Cardiac fibroblast (primary cell): Measurements from ENCODE around the gene AKAP9.
"Not testable (repeated sequence)": the region's sequence is repeated elsewhere in the genome, so short reads cannot be mapped to it uniquely, and the experiment has no call there.

Source experiments
- DNase-seq, 2 donors: peaks; one replicate each; pipeline versions ENCODE4 v3.0.0 to v3.0.0-alpha.2; 2010; ENCODE audit warnings: low read depth in 2 of 2
- H3K4me3 ChIP-seq, 2 donors: replicated peaks in 1 of 2; 1 replicate in 1 of 2; 2 replicates in 1 of 2; pipeline ENCODE4 v1.5.1; 2011; ENCODE audit warnings: low read depth in 2 of 2, low read length in 2 of 2, mild to moderate bottlenecking in 2 of 2, moderate library complexity in 1 of 2
- TF ChIP-seq, protein P1 (sequence below): IDR thresholded peaks from one replicate; pipeline ENCODE4 v1.5.1; 2011; ENCODE audit warnings: low read depth, mild to moderate bottlenecking, low read length, inconsistent platforms

The AKAP9 gene

DNA sequence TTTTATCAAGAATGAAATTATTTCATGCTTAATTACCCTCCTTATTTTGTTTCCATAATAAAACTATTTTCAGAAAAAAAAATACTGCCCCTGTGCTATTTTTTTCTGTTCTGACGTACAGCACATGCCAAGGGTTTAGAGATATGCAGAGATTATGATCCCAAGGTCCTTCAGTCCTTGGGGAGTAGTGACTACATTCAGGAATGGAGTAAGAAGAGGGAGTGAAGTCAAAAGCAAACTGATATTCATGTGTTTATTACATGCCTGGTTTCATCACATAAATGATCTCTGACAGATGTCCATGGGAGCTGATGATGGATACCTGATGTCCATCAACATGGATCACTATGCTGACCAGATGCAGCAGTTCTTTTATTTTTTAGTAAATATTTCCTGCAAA is 17.2 kb downstream of the AKAP9 start:
- peak in 1 of 2 donors; percentile 36 for DNase-seq
- TF ChIP-seq, protein P1, sequence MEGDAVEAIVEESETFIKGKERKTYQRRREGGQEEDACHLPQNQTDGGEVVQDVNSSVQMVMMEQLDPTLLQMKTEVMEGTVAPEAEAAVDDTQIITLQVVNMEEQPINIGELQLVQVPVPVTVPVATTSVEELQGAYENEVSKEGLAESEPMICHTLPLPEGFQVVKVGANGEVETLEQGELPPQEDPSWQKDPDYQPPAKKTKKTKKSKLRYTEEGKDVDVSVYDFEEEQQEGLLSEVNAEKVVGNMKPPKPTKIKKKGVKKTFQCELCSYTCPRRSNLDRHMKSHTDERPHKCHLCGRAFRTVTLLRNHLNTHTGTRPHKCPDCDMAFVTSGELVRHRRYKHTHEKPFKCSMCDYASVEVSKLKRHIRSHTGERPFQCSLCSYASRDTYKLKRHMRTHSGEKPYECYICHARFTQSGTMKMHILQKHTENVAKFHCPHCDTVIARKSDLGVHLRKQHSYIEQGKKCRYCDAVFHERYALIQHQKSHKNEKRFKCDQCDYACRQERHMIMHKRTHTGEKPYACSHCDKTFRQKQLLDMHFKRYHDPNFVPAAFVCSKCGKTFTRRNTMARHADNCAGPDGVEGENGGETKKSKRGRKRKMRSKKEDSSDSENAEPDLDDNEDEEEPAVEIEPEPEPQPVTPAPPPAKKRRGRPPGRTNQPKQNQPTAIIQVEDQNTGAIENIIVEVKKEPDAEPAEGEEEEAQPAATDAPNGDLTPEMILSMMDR, result no peak
- no peak overlapping the region for H3K4me3 ChIP-seq

DNA sequence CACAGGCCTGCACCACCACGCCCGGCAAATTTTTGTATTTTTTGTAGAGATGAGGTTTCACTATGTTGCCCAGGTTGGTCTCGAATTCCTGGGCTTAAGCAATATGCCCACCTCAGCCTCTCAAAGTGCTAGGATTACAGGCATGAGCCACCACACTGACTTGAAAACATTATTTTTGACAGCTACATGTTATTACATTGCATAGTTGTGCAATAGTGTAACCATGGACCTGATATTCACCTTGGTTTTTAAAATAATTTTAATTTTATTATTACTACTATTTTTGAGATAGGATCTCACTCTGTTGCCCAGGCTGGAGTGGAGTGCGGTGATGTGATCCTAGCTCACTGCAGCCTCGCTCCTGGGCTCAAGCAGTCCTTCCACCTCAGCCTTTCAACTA is 18.4 kb downstream of the AKAP9 start:
- no peak overlapping the region for H3K4me3 ChIP-seq
- no peak for DNase-seq
- TF ChIP-seq, protein P1, result no peak

DNA sequence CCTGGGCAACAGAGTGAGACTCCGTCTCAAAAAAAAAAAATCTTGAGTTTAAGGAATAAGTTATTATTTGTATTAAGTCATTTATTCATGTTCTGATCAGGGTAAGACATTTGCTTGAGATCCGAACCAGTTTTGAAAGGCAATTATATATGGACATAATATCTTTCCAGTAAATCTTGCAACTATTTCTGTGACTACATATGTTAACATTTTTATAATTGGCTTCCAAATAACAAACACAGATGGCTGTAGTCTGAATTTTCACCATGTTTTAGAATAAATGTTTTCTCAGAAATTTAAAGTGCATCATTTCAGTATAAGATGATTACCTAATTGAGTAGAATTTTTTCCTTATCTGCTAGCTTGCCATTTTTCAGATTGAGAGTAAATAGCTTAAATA is 21.2 kb downstream of the AKAP9 start:
- H3K4me3 ChIP-seq, result no peak overlapping the region
- no peak for DNase-seq
- TF ChIP-seq, protein P1, result no peak

DNA sequence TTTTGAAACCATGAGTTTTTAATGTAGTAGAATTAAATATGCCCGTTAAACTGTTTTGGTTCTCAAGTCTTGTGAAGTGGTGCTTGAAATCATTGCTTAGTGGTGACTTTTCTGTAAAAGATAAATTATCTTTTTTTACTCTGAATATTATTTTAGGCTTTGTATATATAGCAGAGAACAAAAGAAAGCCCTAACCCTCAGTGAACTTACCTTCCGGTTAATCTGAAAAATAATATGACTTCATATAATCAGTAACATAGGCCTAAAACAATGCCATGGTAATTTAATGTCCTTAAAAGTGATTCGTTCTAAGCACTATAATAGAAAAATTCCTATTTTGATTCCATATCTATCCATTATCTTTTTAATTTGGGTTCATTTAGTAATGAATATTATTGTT is 21.8 kb downstream of the AKAP9 start:
- DNase-seq, result no peak
- TF ChIP-seq, protein P1, result no peak
- H3K4me3 ChIP-seq, result no peak overlapping the region

DNA sequence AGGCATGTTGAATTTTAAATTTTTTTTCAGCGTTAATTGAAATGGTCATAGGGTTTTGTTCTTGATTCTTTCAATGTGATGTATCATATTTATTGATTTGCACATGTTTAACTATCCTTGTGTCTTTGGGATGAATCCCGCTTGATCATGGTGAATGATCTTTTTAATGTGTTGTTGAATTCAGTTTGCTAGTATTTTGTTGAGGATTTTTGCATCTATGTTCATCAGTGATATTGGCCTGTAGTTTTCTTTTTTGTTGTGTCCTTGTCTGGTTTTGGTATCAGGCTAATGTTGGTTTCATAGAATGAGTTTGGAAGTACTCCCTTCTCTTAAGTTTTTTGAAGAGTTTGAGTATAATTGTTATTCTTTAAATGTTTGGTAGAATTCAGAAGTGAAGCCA is 26.9 kb downstream of the AKAP9 start:
- H3K4me3 ChIP-seq, DNase-seq: not testable (repeated sequence)

DNA sequence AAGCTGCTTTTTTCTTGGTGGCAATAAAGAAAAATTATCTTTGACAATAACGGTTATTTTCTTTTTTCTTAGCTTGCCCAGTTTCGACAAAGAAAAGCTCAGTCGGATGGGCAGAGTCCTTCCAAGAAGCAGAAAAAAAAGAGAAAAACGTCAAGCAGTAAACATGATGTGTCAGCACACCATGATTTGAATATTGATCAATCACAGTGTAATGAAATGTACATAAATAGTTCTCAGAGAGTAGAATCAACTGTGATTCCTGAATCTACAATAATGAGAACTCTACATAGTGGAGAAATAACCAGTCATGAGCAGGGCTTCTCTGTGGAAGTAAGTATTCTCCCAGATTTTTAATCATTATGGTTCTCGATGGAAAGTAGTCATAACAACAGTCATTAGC is 33.0 kb downstream of the AKAP9 start:
- no peak for DNase-seq
- TF ChIP-seq, protein P1, result no peak
- no peak overlapping the region for H3K4me3 ChIP-seq

DNA sequence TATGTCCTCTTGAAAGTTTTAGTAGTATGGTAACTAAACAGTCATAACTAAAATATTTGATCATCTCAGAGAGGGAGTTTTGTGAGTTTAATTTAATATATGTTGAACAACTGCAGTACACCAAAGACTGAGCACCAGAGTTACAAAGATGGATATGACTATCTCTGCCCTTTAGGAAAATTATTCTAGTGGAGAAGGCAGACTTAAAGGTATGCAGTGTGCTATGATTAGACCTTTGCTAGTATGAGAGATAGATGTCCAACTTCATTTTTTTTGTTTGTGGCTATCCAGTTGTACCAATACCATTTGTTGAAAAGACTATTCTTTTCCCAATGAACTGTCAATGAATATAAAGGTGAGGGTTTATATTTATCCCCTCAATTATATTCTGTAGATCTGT is 33.4 kb downstream of the AKAP9 start:
- TF ChIP-seq, protein P1, result no peak
- DNase-seq, result no peak
- no peak overlapping the region for H3K4me3 ChIP-seq

DNA sequence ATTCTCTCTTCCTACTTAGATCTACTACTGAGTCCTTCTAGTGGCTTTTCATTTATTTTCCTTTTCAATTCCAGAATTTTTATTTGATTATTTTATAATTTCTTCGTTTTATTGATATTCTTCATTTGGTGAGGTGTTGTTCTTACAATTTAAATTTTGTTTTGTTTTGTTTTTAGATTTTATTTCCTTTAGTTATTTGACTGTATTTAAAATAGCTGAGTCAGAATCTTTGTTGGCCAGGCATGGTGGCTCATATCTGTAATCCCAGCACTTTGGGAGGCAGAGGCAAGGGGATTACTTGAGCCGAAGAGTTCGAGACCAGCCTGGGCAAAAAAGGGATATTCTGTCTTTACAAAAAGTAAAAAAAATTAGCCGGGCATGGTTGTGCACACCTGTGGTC is 36.1 kb downstream of the AKAP9 start:
- TF ChIP-seq, protein P1, result no peak
- no peak overlapping the region for H3K4me3 ChIP-seq
- DNase-seq, result no peak
